Medulla oblongata (tissue), 1 donor: Measurements from ENCODE around the gene PLEK.
"Not testable (repeated sequence)": the region's sequence is repeated elsewhere in the genome, so short reads cannot be mapped to it uniquely, and the experiment has no call there.

Source experiments
- DNase-seq: peaks from one replicate; pipeline ENCODE4 v3.0.0-alpha.2; 2015; ENCODE audit errors: extremely low spot score

Gene PLEK

DNA sequence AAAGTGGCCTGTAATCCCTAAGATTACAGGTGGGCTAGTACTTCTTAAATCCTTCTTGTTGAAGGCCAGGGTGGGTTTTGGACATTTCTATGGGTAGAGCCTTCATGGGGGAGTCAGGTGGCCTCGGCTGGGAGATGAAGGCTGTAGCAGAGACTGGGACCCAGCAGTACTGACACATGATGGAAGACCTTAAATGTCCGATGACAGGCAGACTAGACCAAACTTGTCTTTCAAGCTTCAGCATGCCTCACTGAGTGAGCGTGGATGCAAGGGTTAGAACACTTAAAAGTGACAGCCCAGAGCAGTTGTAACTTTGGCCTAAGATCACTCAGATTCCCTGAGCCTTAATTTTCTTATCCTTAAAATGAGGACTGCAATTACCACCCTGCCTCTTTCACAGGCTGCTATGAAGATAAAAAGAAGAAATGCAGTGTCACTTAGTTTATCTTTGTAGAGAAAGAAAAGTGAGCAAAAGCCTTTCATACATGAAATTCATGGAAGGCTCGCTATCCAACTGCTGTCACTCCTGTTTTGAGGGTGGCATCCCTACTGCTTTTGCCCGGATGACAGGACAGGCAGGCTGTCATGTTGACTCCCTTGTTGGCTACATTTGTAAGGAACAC is 19.5 kb downstream of the PLEK start:
- DNase-seq: no peak

DNA sequence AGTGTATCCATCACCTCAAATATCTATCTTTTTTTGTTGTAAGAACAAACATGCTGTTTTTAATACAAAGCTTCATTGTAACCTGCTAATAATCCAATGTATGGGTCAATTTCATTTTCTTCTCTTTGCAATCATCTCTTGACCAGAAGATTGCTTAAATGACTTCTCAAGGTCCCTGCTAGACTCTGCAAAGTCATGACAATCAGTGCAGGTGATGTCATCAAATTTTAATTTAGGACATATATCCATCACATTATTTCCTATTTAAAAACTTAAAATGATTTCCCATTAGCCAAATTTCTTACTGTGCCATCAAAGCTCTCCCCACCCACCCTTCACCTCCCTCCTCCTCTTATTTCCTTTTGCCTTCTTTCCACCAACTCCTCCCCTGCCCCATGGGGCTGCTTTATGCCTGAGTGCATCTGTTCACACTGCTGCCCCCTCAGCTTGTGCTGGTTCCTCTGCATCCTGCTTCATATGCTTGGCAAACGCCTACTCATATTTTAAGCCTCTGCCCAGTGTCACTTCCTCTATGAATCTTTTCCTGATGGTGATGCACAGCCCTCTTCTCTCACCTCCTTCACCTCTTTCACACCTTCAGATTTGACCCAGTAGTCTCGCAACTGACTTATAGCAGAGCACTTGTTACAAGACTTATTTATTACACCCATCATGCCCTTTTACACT is 20.3 kb downstream of the PLEK start:
- DNase-seq: peak; percentile 37

DNA sequence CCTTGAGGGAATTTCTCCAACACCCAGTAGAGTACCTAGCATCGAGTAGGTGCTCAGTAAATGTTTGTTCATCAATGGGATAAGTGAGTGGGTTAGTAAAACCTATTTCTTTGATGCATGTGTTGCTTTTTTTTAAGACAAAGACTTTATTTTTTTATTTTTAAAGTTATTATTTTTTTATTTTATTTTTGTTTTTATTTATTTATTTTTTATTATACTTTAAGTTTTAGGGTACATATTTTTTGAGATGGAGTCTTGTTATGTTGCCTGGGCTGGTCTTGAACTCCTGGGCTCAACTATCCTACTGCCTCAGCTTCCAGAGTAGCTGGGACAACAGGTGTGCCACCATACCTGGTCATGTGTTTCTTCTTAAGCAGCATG is 20.8 kb downstream of the PLEK start:
- DNase-seq: no peak

DNA sequence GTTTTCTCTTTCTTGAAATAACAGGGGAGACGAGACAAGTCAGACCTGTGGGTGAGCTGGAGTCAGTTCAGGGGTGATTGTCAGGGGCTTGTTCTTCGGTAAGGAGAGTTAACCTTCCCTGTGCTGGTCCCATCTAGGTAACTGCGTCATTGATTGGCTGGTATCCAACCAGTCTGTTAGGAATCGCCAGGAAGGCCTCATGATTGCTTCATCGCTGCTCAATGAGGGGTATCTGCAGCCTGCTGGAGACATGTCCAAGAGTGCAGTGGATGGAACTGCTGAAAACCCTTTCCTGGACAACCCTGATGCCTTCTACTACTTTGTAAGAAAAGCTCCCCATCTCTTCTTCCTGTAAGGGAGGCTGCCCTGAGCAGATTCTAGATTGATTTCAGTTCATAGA is 21.3 kb downstream of the PLEK start:
- no peak for DNase-seq

DNA sequence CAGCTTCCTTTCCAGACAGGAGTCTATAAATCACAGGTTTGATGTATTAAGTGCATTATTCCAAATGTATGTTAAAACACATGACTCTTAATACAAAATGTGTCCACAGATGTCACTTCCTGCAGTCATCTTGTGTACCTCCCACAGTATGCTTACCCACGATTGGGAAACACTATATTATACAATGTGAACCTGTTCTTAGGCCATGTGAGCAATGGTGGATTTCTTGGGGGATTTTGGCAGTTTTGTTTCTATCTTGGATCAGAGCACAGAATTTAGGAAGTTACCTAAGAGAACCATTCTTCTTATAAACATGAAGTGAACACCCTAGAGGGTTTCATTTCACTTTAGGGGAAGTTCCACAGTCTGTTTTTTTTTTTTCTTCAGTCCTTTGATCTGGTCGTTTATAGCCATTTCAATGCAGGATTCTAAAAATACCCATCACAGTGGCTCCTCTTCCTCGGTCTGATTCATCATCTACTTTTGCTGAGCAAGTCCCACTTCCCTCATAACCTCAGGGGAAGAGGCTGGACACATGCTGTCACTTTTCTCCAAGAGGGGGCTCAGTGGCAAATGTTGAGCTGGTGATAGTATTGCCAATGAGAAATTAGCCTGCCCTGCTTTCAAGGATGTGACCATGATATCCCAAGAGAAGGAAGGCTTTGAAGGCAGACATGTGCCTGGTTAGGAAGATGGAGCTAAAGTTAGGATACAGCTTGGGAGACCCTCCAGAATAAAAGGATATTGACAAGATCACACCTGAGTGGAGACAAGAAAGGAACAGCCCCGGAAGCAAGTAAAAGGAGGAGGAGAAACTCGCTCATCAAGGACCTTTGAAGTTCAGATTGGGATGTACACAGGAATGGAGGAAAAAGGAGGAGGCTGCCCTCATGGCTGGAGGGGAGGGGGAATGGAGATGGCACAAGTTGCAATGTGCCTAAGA is 22.6 kb downstream of the PLEK start:
- DNase-seq: peak; percentile 42

DNA sequence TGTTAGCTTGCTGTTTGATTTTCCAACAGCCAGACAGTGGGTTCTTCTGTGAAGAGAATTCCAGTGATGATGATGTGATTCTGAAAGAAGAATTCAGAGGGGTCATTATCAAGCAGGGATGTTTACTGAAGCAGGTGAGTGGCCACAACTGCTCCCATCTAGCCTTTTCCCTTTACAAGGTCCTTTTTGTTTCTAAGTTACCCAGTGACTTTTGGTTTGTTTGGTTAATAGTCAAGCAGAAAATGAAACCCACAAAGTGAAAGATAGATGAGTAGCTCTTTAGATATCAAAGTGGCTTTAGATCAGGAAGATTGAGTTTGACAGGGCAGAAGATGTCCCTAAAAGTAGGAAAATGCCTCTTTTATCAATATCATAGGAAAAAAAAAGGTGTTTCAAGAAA is 23.3 kb downstream of the PLEK start:
- DNase-seq: no peak

DNA sequence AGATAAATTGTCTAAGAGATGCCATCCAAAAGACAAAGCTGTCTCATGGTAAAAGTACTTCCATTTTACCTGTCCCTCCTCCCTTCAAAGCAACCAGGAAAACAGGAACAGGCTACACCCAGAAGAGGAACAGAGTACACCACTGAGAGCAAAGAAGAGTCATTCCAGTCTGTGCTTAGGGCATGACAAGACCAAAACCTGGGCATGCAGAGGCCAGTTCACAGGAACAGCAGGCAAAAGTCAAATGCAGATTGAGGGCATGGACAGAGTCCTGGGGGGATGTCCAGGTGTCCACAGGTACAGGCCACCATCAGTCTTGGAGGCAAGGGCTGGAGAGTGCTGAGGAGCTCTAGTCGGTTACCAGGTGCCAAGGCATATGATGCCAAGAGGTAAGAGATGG is 23.7 kb downstream of the PLEK start:
- DNase-seq: no peak

DNA sequence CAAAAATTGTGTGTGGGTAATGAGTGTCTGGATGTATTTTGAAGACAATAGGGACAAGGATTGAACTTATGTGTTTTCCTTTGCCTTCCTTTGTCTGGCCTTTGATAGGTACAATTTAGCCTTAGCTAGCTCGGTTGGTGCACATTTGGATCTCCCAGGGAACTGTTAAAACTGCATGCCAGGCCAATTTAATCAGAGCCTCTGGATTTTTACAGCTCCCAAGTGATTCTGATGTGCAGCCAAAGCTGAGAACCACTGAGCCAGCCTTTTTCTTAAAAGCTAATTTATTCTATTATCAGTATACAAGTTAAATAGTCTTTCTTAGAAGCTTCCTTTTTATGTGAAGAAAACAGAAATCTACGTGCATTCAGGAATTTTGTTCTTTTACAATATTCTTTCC is 25.0 kb downstream of the PLEK start:
- DNase-seq: peak; percentile 63

DNA sequence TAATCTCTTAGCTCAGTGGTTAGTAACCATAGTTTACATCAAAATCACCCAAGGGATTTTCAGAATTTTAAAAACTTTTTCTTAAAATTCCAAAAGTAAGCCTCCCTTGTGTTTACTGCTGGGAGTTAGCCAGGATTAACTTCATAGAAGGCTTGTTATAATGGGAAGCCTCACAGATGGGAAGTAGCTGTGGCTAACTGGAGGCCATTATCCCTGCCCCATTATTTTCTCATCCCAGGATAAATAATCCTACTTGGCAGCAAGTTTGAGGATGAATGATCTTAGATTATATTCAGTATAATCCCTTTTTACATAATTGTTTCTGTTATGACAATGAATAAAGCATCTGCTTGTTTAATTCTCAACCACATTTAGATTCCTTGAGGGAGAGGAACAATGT is 25.5 kb downstream of the PLEK start:
- DNase-seq: no peak

DNA sequence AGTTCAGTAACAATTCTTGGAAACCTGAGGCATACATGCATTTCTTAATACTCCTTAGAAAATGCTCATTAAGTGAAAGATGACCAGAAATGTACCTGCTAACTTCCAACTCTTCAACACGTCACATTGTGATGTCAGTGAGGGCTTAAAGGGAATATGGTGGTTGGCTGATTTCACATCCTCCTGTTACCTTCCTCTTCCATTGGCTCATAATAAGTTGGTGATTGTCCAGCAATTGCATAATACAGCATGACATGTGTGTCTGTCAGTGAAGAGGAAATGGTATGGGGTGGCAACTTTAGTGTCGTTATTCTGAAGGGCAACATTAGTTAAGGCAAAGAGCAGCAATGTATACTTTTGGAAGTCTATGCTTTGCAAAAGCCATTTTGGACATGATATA is 26.0 kb downstream of the PLEK start:
- no peak for DNase-seq

DNA sequence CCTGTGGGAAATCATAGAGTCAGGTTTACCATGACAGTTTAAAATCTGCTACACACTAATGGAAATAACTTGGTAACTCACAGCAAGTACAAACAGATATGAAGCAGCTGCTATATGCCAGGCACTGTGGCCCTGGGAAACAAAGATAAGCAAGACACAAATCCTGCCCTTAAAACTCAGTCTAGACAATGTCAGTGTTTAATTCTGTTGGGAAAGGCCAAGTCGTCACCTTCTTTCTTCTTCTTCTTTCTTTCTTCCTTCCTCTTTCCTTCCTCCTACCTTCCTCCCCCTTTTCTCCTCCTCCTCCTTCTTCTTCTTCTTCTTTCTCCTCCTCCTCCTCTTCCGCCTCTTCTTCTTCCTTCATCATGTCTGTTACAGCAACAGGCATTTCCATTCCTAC is 26.8 kb downstream of the PLEK start:
- DNase-seq: no peak

DNA sequence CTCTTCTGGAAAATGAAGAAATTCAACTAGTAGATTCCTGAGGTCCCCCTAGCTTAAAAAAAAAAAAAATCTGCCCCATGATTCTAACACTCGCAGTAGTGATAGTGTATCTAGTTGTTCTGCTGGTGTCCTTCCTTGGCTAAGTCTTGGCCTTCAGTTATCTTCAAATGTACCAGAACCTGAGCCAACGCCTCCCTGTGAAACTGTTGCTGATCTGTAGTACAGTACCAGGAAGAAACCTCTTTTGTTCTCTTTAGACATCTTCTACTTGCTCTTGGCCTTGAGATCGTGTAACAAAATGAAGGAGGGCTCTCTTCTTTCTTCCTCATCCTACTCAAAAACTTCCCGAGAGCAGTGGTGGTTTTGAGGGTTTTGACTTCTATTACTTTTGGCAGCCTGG is 31.0 kb downstream of the PLEK start:
- DNase-seq: no peak

DNA sequence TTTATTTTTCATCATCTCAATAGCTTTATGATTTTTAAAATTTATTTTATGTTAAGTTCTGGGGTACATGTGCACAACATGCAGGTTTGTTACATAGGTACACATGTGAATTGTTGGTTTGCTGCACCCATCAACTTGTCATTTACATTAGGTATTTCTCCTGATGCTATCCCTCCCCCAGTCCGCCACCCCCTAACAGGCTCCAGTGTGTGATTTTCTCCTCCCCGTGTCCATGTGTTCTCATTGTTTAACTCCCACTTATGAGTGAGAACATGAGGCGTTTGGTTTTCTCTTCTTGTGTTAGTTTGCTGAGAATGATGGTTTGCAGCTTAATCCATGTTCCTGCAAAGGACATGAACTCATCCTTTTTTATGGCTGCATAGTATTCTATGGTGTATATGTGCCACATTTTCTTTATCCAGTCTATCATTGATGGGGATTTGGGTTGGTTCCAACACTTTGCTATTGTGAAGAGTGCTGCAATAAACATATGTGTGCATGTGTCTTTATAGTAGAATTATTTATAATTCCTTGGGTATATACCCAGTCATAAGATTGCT is 32.7 kb downstream of the PLEK start:
- DNase-seq: not testable (repeated sequence)

DNA sequence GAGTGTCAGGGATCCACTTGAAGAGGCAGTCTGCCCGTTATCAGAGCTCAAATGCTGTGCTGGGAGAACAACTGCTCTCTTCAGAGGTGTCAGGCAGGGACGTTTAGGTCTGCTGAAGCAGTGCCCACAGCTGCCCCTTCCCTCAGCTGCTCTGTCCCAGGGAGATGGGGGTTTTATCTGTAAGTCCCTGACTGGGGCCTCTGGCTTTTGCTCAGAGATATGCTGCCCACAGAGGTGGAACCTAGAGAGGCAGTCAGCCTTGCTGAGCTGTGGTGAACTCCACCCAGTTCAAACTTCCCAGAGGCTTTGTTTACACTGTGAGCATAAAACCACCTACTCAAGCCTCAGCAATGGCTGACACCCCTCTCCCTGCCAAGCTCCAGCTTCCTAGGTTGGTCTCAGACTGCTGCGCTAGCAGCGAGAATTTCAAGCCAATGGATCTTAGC is 38.1 kb downstream of the PLEK start:
- no peak for DNase-seq

DNA sequence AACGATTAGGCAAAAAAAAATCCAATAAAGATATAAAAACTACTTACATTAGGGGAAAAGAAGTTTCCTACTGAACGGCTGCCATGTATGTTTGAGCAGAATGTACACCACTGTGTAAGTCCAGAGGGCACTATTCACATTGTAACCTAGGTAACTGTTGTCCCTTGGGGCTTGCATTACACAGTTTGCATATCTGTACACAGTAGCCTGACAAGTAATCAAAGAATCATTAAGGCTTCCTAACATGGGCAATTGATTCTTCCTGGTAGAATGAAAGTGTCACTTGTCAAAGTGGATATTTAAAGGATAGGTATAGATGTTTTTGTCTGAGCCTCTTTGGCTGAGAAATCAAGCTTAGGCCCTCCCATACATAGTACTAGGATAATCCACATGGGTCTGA is 39.1 kb downstream of the PLEK start:
- no peak for DNase-seq

DNA sequence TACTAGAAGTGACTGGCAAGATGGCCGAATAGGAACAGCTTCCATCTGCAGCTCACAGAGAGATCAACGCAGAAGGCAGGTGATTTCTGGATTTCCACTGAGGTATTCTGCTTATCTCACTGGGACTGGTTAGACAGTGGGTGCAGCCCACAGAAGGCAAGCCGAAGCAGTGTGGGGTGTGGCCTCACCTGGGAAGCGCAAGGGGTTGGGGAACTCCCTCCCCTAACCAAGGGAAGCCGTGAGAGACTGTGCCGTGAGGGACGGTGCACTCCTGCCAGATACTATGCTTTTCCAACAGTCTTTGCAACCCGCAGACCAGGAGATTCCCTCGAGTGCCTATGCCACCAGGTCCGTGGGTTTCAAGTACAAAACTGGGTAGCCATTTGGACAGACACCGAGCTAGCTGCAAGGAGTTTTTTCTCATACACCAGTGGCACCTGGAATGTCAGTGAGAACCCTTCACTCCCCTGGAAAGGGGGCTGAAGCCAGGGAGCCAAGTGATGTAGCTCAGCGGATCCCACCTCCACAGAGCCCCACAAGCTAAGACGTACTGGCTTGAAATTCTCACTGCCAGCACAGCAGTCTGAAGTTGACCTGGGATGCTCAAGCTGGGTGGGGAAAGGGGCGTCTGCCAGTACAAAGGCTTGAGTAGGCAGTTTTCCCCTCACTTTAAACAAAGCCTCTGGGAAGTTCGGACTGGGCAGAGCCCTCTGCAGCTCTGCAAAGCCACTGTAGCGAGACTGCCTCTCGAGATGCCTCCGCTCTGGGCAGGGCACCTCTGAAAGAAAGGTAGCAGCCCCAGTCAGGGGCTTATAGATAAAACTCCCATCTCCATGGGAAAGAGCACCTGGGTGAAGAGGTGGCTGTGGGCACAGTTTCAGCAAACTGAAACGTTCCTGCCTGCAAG is 40.1 kb downstream of the PLEK start:
- no peak for DNase-seq

DNA sequence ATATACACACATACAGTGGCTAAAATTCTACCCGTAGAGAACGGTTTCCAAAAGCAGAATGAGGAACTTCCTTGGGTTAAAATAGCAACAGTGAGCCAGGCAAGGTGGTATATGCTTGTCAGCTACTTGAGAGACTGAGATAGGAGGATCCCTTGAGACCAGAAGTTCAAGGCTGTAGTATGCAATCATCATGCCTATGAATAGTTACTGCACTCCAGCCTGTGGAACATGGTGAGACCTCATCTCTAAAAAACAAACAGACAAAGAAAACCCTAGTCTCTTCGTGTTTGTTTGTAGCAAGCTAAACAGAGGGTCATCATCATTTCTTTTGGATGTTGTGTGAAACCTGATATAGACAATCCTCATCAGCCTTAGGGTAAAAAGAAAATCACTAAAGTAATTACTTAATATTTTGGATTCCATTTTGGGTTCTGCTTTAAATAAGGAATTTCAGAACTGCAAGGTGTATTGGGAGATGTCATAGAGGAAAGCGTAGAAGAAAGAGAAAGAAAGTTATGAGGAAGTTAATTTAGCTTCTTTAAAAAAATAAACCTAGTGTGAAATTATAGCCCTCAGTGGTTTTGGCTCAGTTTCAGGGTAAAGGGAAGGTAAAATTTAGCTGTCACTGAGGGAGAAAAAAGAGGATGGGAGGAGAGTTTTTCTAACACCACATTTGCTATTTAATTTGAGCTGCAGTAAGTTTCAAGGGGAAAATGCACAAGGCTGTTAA is 46.5 kb downstream of the PLEK start:
- no peak for DNase-seq

DNA sequence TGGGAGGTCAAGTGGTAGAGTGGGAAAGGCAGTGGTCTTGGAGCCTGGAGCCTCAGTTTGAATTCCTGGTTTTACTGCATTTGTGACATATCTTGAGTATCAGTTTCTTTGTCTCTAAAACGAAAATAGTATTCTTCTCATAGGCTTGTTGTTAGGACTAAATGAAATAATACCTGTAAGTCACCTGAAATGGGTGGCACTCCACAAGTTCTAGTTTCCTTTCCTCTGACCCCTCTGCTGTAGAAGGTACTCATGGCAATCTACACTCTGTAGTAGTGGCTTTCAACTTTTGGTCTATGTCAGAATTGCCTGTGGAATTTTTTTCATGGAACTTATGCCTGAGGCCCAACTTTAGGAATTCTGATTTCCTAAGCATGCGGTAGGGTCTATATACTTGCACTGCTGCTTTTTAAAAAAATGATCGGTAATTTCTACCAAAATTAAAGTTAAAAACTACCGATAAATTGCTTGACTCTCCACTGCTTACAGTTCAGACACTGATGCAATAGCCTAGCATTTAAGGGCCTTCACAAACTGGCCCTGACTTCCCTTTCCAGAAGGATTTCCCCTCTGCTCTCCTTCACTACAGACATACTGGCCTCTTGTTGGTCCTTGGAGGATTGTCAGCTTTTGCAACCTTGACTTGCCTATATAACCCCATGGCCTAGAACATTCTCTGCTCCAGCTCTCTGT is 47.2 kb downstream of the PLEK start:
- no peak for DNase-seq

DNA sequence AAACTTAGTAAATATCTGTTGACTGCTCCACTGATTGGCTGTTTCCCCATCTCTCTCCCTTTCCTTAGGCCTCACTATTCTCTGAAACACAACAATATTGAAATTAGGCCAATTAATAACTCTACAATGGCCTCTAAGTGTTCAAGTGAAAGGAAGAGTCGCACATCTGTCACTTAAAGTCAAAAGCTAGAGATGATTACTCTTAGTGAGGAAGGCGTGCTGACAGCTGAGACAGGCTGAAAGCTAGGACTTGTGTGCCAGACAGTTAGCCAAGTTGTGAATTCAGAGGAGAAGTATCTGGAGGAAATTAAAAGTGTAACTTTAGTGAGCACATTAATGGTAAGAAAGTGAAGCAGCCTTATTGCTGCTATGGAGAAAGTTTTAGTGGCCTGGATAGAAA is 48.4 kb downstream of the PLEK start:
- DNase-seq: no peak

DNA sequence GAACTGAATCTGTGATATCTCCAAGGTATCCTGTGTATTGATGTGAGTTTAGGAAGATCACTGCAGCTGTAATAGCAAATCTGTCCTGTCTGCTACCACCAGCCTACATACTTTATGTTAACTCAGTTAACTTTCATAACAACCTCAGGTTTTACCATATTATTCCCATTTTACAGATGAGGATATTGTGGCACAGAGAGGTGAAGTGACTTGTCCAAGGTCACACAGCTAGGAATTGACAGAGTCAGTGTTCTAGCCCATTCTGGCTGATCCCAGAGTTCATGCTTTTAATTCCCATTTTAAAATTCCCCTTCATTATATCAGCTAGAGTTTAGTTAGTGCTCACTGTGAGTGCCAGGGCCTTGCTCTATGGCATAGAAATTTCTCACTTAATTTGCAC is 49.4 kb downstream of the PLEK start:
- no peak for DNase-seq
